H1 (cell line): ENCODE measurements around the gene HOXD10. TPM values are rescaled to one million over a fixed set of nuclear protein-coding genes. Genes with fewer than 3 reads are reported as not detected.
A peak's percentile ranks its signal among the peaks of the same experiment; 100 is the strongest.

ENCODE experiments used
- CTCF ChIA-PET: fragments of 300-600 bp; sonication (Branson Sonifier 250); formaldehyde crosslinking; loops from one replicate; lab custom pipeline; 2021; ENCODE audit not compliant: partially characterized antibody; lab: Charles Lee
- POLR2A ChIA-PET: fragments of 300-600 bp; sonication (Branson Sonifier 250); formaldehyde crosslinking; loops from one replicate; lab custom pipeline; 2021; ENCODE audit warnings: inconsistent platforms; ENCODE audit not compliant: partially characterized antibody; lab: Charles Lee
- DNase-seq, 2 experiments: peaks; one replicate each; pipeline versions ENCODE4 v3.0.0 to v3.0.0-alpha.2; 2010 to 2022; ENCODE audit warnings: low spot score in 2 of 2, low read depth in 1 of 2, mixed read lengths in 1 of 2
- FAIRE-seq: peaks from 2 replicates; lab custom pipeline; 2011; peaks lifted over from hg19 to GRCh38; lab: Jason Lieb, UNC
- H2AFZ ChIP-seq: 2 replicates; pipeline ENCODE4 v1.8.1; 2012; ENCODE audit warnings: low read length, inconsistent platforms
- H2AK5ac ChIP-seq: 2 replicates; pipeline ENCODE4 v1.6.1; 2013; ENCODE audit warnings: low read depth, low read length
- H2BK120ac ChIP-seq: replicated peaks from 2 replicates; pipeline ENCODE3; 2013; ENCODE audit warnings: low read depth, low read length, inconsistent platforms
- H2BK12ac ChIP-seq: 2 replicates; pipeline ENCODE4 v1.6.1; 2013; ENCODE audit warnings: low read depth, low read length
- H2BK15ac ChIP-seq: 2 replicates; pipeline ENCODE4 v1.6.1; 2013; ENCODE audit warnings: low read length
- H2BK20ac ChIP-seq: 2 replicates; pipeline ENCODE4 v1.6.1; 2013; ENCODE audit warnings: low read length
- H2BK5ac ChIP-seq: 2 replicates; pipeline ENCODE4 v1.6.1; 2013; ENCODE audit warnings: low read depth, low read length
- H3K14ac ChIP-seq: 2 replicates; pipeline ENCODE4 v1.6.1; 2013; ENCODE audit warnings: inconsistent platforms; ENCODE audit not compliant: insufficient read length
- H3K18ac ChIP-seq: 2 replicates; pipeline ENCODE4 v1.6.1; 2013; ENCODE audit warnings: low read length; ENCODE audit errors: extremely low read depth
- H3K23ac ChIP-seq: 2 replicates; pipeline ENCODE4 v1.6.1; 2013; ENCODE audit warnings: inconsistent platforms; ENCODE audit not compliant: insufficient read length
- H3K23me2 ChIP-seq: 2 replicates; pipeline ENCODE4 v1.6.1; 2013; ENCODE audit warnings: low read depth, low read length
- H3K27ac ChIP-seq: 2 replicates; pipeline ENCODE4 v1.6.1; 2011; ENCODE audit warnings: low read depth, low read length, inconsistent platforms
- H3K27me3 ChIP-seq, 4 experiments: replicated peaks in 1 of 4; 1 replicate in 1 of 4; 2 replicates in 3 of 4; pipeline versions ENCODE4 v1.6.1 to v1.8.1; 2011 to 2013; ENCODE audit warnings: low read length in 3 of 4, mild to moderate bottlenecking in 3 of 4, inconsistent platforms in 2 of 4, mixed read lengths in 2 of 4, moderate library complexity in 1 of 4; ENCODE audit not compliant: control insufficient read depth in 3 of 4, insufficient read depth in 3 of 4; ENCODE audit errors: extremely low read depth in 1 of 4
- H3K36me3 ChIP-seq, 4 experiments: 2 replicates each; pipeline versions ENCODE4 v1.6.1 to v1.8.1; 2011 to 2013; ENCODE audit warnings: mild to moderate bottlenecking in 4 of 4, low read length in 3 of 4, moderate library complexity in 2 of 4, control low read depth in 1 of 4, inconsistent platforms in 1 of 4; ENCODE audit not compliant: insufficient read depth in 4 of 4, control insufficient read depth in 2 of 4
- H3K4ac ChIP-seq: replicated peaks from 2 replicates; pipeline ENCODE3; 2013; ENCODE audit warnings: low read length, low read depth, mixed read lengths, inconsistent platforms; ENCODE audit not compliant: insufficient read length
- H3K4me1 ChIP-seq, 4 experiments: replicated peaks in 1 of 4; 1 replicate in 1 of 4; 2 replicates in 3 of 4; pipeline versions ENCODE4 v1.6.1 to v1.8.1; 2011 to 2013; ENCODE audit warnings: low read length in 3 of 4, inconsistent platforms in 2 of 4, mixed read lengths in 1 of 4; ENCODE audit not compliant: insufficient read depth in 4 of 4, control insufficient read depth in 3 of 4
- H3K4me2 ChIP-seq, 2 experiments: 2 replicates each; pipeline versions ENCODE4 v1.6.1 to v1.8.1; 2011 to 2013; ENCODE audit warnings: low read depth in 2 of 2, low read length in 2 of 2, control low read depth in 1 of 2, inconsistent platforms in 1 of 2, mild to moderate bottlenecking in 1 of 2; ENCODE audit not compliant: insufficient read depth in 1 of 2
- H3K4me3 ChIP-seq, 4 experiments: fragments of 200-600, 300-600 bp in 1 of 4; sonication (generic), shearing (Covaris generic), sonication (Bioruptor Twin) in 1 of 4; 2 replicates each; pipeline versions ENCODE4 v1.5.1 to v1.8.1; 2011 to 2016; ENCODE audit warnings: low read length in 4 of 4, low read depth in 3 of 4, control low read depth in 2 of 4, inconsistent platforms in 2 of 4, mild to moderate bottlenecking in 2 of 4, mixed read lengths in 1 of 4, moderate library complexity in 1 of 4; ENCODE audit not compliant: insufficient read depth in 2 of 4; ENCODE audit errors: extremely low read depth in 1 of 4
- H3K56ac ChIP-seq: replicated peaks from 2 replicates; pipeline ENCODE3; 2013; ENCODE audit warnings: low read depth, mild to moderate bottlenecking, mixed read lengths, low read length, inconsistent platforms; ENCODE audit not compliant: insufficient read length
- H3K79me1 ChIP-seq: 2 replicates; pipeline ENCODE4 v1.6.1; 2013; ENCODE audit warnings: low read depth, low read length, control low read depth
- H3K79me2 ChIP-seq, 2 experiments: 2 replicates each; pipeline versions ENCODE4 v1.6.1 to v1.8.1; 2012 to 2013; ENCODE audit warnings: low read length in 2 of 2, mild to moderate bottlenecking in 2 of 2, inconsistent platforms in 1 of 2; ENCODE audit not compliant: insufficient read depth in 2 of 2, control insufficient read depth in 1 of 2
- H3K9ac ChIP-seq, 4 experiments: replicated peaks in 1 of 4; 1 replicate in 1 of 4; 2 replicates in 3 of 4; pipeline versions ENCODE4 v1.6.1 to v1.8.1; 2011 to 2013; ENCODE audit warnings: low read depth in 3 of 4, low read length in 3 of 4, control low read depth in 2 of 4, mild to moderate bottlenecking in 2 of 4, moderate library complexity in 2 of 4, inconsistent platforms in 1 of 4; ENCODE audit errors: extremely low read depth in 1 of 4
- H3K9me3 ChIP-seq, 2 experiments: 2 replicates each; pipeline versions ENCODE4 v1.6.1 to v1.8.1; 2012 to 2013; ENCODE audit warnings: mild to moderate bottlenecking in 2 of 2, moderate library complexity in 2 of 2, control low read depth in 1 of 2, inconsistent platforms in 1 of 2, low read depth in 1 of 2, low read length in 1 of 2, mixed read lengths in 1 of 2; ENCODE audit not compliant: insufficient read depth in 2 of 2
- H4K20me1 ChIP-seq, 2 experiments: replicated peaks in 1 of 2; 2 replicates each; pipeline versions ENCODE3 to v1.8.1; 2011 to 2013; ENCODE audit warnings: inconsistent platforms in 2 of 2, low read length in 2 of 2, mild to moderate bottlenecking in 1 of 2; ENCODE audit not compliant: insufficient read depth in 2 of 2, control insufficient read depth in 1 of 2
- H4K5ac ChIP-seq: 2 replicates; pipeline ENCODE4 v1.6.1; 2013; ENCODE audit warnings: low read length, low read depth, mixed read lengths, inconsistent platforms; ENCODE audit not compliant: insufficient read length
- H4K8ac ChIP-seq: 2 replicates; pipeline ENCODE4 v1.8.0; 2013; ENCODE audit warnings: mild to moderate bottlenecking, moderate library complexity, low read length, inconsistent platforms; ENCODE audit not compliant: insufficient read depth; ENCODE audit errors: extremely low read depth
- H4K91ac ChIP-seq: replicated peaks from 2 replicates; pipeline ENCODE3; 2013; ENCODE audit warnings: low read length, mixed read lengths, inconsistent platforms; ENCODE audit not compliant: insufficient read length
- KDM1A ChIP-seq: fragments of 200-600, 300-600 bp; sonication (generic); IDR thresholded peaks from 2 replicates; pipeline ENCODE4 v1.7.1; 2016; ENCODE audit warnings: mild to moderate bottlenecking, low read length, borderline replicate concordance
- RNF2 ChIP-seq: fragments of 200-900, 300-1000 bp; sonication (generic); IDR thresholded peaks from 2 replicates; pipeline ENCODE4 v1.7.1; 2016; ENCODE audit warnings: borderline replicate concordance, low read depth, mild to moderate bottlenecking, antibody characterized with exemption, low read length; ENCODE audit not compliant: poor library complexity, severe bottlenecking; ENCODE audit errors: missing control alignments
- WGBS, 2 experiments: shearing (Covaris generic) in 1 of 2; methylation state at CpG; one replicate each; pipeline versions ENCODE4 v1.1.6 to v1.1.7; 2013 to 2015; ENCODE audit warnings: low lambda C conversion rate in 2 of 2, mixed read lengths in 2 of 2, inconsistent platforms in 1 of 2, low coverage in 1 of 2, missing lambda C conversion rate in 1 of 2; ENCODE audit not compliant: insufficient replicate concordance in 2 of 2, insufficient coverage in 1 of 2, insufficient read length in 1 of 2; ENCODE audit errors: extremely low coverage in 1 of 2, missing lambda C conversion rate in 1 of 2; 5-methylcytosine and 5-hydroxymethylcytosine counted together
- polyA plus RNA-seq, 7 experiments: library from polyadenylated mRNA; depleted of rRNA in 3 of 7; stranded (reverse) in 5 of 7; unstranded in 2 of 7; fragments of >200 nt in 5 of 7; fragments of 200-250 nt in 2 of 7; gene quantifications; 1 replicate in 5 of 7; 2 replicates in 1 of 7; 4 replicates in 1 of 7; pipeline versions ENCODE4 v1.2.1 to v1.2.3, GENCODE V29; 2011 to 2013; ENCODE audit warnings: missing spikeins in 2 of 7, mixed read lengths in 2 of 7
- total RNA-seq: library from RNA; stranded (reverse); fragmentation: NEBNext Ultra II Directional; extraction: Animal tissue kit (Norgen Biotek cat#: 25700); gene quantifications from 2 replicates; pipeline ENCODE4 v1.2.1, GENCODE V29; 2021

The HOXD10 gene
- total and polyA plus RNA-seq, 2 of the 8 experiments (the other 6 are each of a cell fraction or from before 2014, with no cell fraction given): not detected

- H3K9me3 ChIP-seq: no peaks in the 10 kb centered on the region
- no peak overlapping the region for H2AK5ac ChIP-seq
- no peak for FAIRE-seq
- H3K4me2 ChIP-seq: no peak overlapping the region; a peak in 2 of 4 replicates
- no peak overlapping the region for H3K27ac ChIP-seq
- peaks cover 0 to 12% (median 6%) of the 10 kb centered on the region in 4 experiments; a peak in 5 of 7 replicates for H3K4me1 ChIP-seq
- H2AFZ ChIP-seq: no peak overlapping the region
- H3K27me3 ChIP-seq: peaks cover 97 to 100% (median 100%) of the 10 kb centered on the region in 4 experiments
- no peak overlapping the region for H3K56ac ChIP-seq
- peaks cover 0 to 5% (median 0%) of the 10 kb centered on the region in 4 experiments; a peak in 1 of 8 replicates for H3K36me3 ChIP-seq
- H3K14ac ChIP-seq: no peak overlapping the region
- CTCF ChIA-PET: interaction anchor here (0.6 to 3.6 kb wide), 2 partner anchors 24 to 283 kb away, joined by 3 to 25 read pairs; no protein-coding TSS in a partner anchor
- no peak overlapping the region for H2BK120ac ChIP-seq
- TF ChIP-seq RNF2: peak; percentile 56
- TF ChIP-seq KDM1A: no peak
- TF ChIP-seq, all 59 proteins: peak for 1
- Histone ChIP-seq H2BK12ac (no peak overlapping the region), H3K9ac (no peak overlapping the region), H3K23me2 (0 out of 2 replicates have a peak, but pooled peaks cover 2% of the 10 kb centered on the region), H4K91ac (no peak overlapping the region), H3K23ac (no peak overlapping the region), H2BK20ac (no peak overlapping the region), H4K5ac (no peak overlapping the region), H3K4me3 (no peak overlapping the region), H3K79me1 (no peaks in the 10 kb centered on the region), H2BK15ac (no peak overlapping the region), H3K18ac (no peak overlapping the region), H3K4ac (no peak overlapping the region), H4K8ac (no peak overlapping the region), H3K79me2 (no peaks in the 10 kb centered on the region), H2BK5ac (no peak overlapping the region), H4K20me1 (peaks cover 33 to 35% of the 10 kb centered on the region in 2 experiments)
- whole genome bisulfite sequencing, 2 experiments: 6% methylated on average over 10 of the region's 12 CpGs; no CpG with 5 or more reads in 1 of the 2 experiments
- POLR2A ChIA-PET: interaction anchor here (1.5 kb wide), 1 partner anchor 49 kb away, joined by 4 read pairs; no protein-coding TSS in a partner anchor
- no peak for DNase-seq
Observed at GRCh38 chr2:176163672-176164056, 47.1 kb downstream of the HOXD10 start.
